GM23338 (cell line): Measurements from ENCODE around the gene ARL2. TPM values are rescaled to one million over a fixed set of nuclear protein-coding genes. Genes with fewer than 3 reads are reported as not detected.

Experiments used
- ATAC-seq: fragments of 200-7000 bp; cut with Tn5 transposase; 3 replicates; pipeline ENCODE4 v1.9.1; 2020
- DNase-seq: peaks from one replicate; pipeline ENCODE4 v3.0.0-alpha.2; 2015; ENCODE audit warnings: low spot score
- H2AFZ ChIP-seq: fragments of 200-600 bp; sonication (generic); 2 replicates; pipeline ENCODE4 v1.8.0; 2016; ENCODE audit warnings: antibody characterized with exemption, mild to moderate bottlenecking, moderate library complexity
- H3F3A ChIP-seq: fragments of 200-600 bp; sonication (generic); replicated peaks from 2 replicates; pipeline ENCODE4 v1.8.0; 2017; ENCODE audit warnings: antibody characterized with exemption, mixed run types, low read depth
- H3K27ac ChIP-seq: fragments of 200-600 bp; sonication (generic); 2 replicates; pipeline ENCODE4 v1.6.1; 2016; ENCODE audit warnings: low read depth
- H3K27me3 ChIP-seq: fragments of 200-600 bp; sonication (generic); 2 replicates; pipeline ENCODE4 v1.8.0; 2016; ENCODE audit warnings: mild to moderate bottlenecking, mixed run types, moderate library complexity; ENCODE audit not compliant: insufficient read depth
- H3K36me3 ChIP-seq: fragments of 200-600 bp; sonication (generic); 2 replicates; pipeline ENCODE4 v1.8.0; 2016; ENCODE audit warnings: mild to moderate bottlenecking; ENCODE audit not compliant: insufficient read depth
- H3K4me1 ChIP-seq: fragments of 200-600 bp; sonication (generic); 2 replicates; pipeline ENCODE4 v1.8.0; 2016; ENCODE audit warnings: mild to moderate bottlenecking, moderate library complexity; ENCODE audit not compliant: insufficient read depth
- H3K4me2 ChIP-seq: fragments of 200-600 bp; sonication (generic); 2 replicates; pipeline ENCODE4 v1.7.1; 2017; ENCODE audit warnings: mixed run types
- H3K4me3 ChIP-seq: fragments of 200-600 bp; sonication (generic); 2 replicates; pipeline ENCODE4 v1.6.1; 2016; ENCODE audit warnings: mixed run types
- H3K79me2 ChIP-seq: fragments of 200-600 bp; sonication (generic); replicated peaks from 2 replicates; pipeline ENCODE4 v1.8.0; 2017; ENCODE audit warnings: mild to moderate bottlenecking; ENCODE audit not compliant: insufficient read depth
- H3K9me2 ChIP-seq: fragments of 200-600 bp; sonication (generic); 2 replicates; pipeline ENCODE4 v1.8.0; 2017; ENCODE audit not compliant: insufficient read depth
- H4K20me1 ChIP-seq: fragments of 200-600 bp; sonication (generic); replicated peaks from 2 replicates; pipeline ENCODE4 v1.8.0; 2017; ENCODE audit warnings: mild to moderate bottlenecking; ENCODE audit not compliant: insufficient read depth
- H3K27ac Mint-ChIP-seq: 2 replicates; pipeline ENCODE4 v1.8.0; 2020; ENCODE audit warnings: inconsistent platforms, mild to moderate bottlenecking, moderate library complexity, mixed read lengths
- H3K27me3 Mint-ChIP-seq: 3 replicates; pipeline ENCODE4 v1.8.0; 2022; ENCODE audit warnings: low read depth, mild to moderate bottlenecking, moderate library complexity, mixed read lengths, inconsistent platforms; ENCODE audit not compliant: insufficient read depth, poor library complexity
- H3K36me3 Mint-ChIP-seq: 3 replicates; pipeline ENCODE4 v1.8.0; 2021; ENCODE audit warnings: low read depth, mild to moderate bottlenecking, inconsistent platforms, moderate library complexity, mixed read lengths
- H3K4me1 Mint-ChIP-seq: 3 replicates; pipeline ENCODE4 v1.8.0; 2020; ENCODE audit warnings: mild to moderate bottlenecking, inconsistent platforms, mixed read lengths
- H3K4me3 Mint-ChIP-seq: 3 replicates; pipeline ENCODE4 v1.8.0; 2021; ENCODE audit warnings: moderate library complexity, mild to moderate bottlenecking, inconsistent platforms, mixed read lengths
- H3K9me3 Mint-ChIP-seq: 3 replicates; pipeline ENCODE4 v1.8.0; 2020; ENCODE audit warnings: moderate library complexity, mild to moderate bottlenecking, inconsistent platforms, mixed read lengths
- CREB1 ChIP-seq: fragments of 250-450 bp; sonication (Bioruptor Pico); IDR thresholded peaks from 2 replicates; pipeline ENCODE4 v1.5.0; 2020; ENCODE audit warnings: low read depth, mild to moderate bottlenecking, moderate library complexity
- CTCF ChIP-seq, 2 experiments: fragments of 200-600 bp in 1 of 2; sonication (generic) in 1 of 2; conservative IDR thresholded peaks; 2 replicates each; pipeline versions ENCODE4 v1.5.1 to v1.6.1; 2016 to 2017; ENCODE audit warnings: antibody characterized with exemption in 2 of 2, low read depth in 2 of 2, mild to moderate bottlenecking in 2 of 2, moderate library complexity in 1 of 2
- ETS1 ChIP-seq: IDR thresholded peaks from 2 replicates; pipeline ENCODE4 v1.6.1; 2016; ENCODE audit warnings: antibody characterized with exemption
- JUNB ChIP-seq: IDR thresholded peaks from one replicate; pipeline ENCODE4 v1.6.1; 2016; ENCODE audit warnings: antibody characterized with exemption; ENCODE audit not compliant: unreplicated experiment
- NANOG ChIP-seq: IDR thresholded peaks from 2 replicates; pipeline ENCODE4 v1.6.1; 2016; ENCODE audit warnings: antibody characterized with exemption, borderline replicate concordance
- POLR2AphosphoS5 ChIP-seq: IDR thresholded peaks from 2 replicates; pipeline ENCODE4 v1.6.1; 2016; ENCODE audit warnings: antibody characterized with exemption, low read depth
- STAT1 ChIP-seq: IDR thresholded peaks from one replicate; pipeline ENCODE4 v1.6.1; 2016; ENCODE audit warnings: antibody characterized with exemption; ENCODE audit not compliant: unreplicated experiment
- ZNF114 ChIP-seq: fragments of 250-450 bp; sonication (Bioruptor Pico); IDR thresholded peaks from 2 replicates; pipeline ENCODE4 v1.5.0; 2020; ENCODE audit warnings: mild to moderate bottlenecking, moderate library complexity
- ZNF331 ChIP-seq: fragments of 250-450 bp; sonication (Bioruptor Pico); IDR thresholded peaks from 2 replicates; pipeline ENCODE4 v1.5.0; 2020; ENCODE audit warnings: low read depth, mild to moderate bottlenecking, moderate library complexity
- polyA plus RNA-seq: library from polyadenylated mRNA; unstranded; fragments of >200 nt; fragmentation: Nextera tagmentation; extraction: Ambion mirVana; gene quantifications from 2 replicates; pipeline ENCODE4 v1.2.1, GENCODE V29; 2016
- total RNA-seq: library from RNA; depleted of rRNA; stranded (reverse); fragments of >200 nt; shearing (Covaris generic); gene quantifications from 2 replicates; pipeline ENCODE4 v1.2.3, GENCODE V29; 2014
- TF ChIP-seq, protein P1 (sequence below): IDR thresholded peaks from one replicate; pipeline ENCODE4 v1.6.1; 2018; ENCODE audit warnings: antibody characterized with exemption; ENCODE audit not compliant: unreplicated experiment

ARL2 gene
- total and polyA plus RNA-seq, 2 experiments from 2014 or later = 193 to 236 TPM

DNA sequence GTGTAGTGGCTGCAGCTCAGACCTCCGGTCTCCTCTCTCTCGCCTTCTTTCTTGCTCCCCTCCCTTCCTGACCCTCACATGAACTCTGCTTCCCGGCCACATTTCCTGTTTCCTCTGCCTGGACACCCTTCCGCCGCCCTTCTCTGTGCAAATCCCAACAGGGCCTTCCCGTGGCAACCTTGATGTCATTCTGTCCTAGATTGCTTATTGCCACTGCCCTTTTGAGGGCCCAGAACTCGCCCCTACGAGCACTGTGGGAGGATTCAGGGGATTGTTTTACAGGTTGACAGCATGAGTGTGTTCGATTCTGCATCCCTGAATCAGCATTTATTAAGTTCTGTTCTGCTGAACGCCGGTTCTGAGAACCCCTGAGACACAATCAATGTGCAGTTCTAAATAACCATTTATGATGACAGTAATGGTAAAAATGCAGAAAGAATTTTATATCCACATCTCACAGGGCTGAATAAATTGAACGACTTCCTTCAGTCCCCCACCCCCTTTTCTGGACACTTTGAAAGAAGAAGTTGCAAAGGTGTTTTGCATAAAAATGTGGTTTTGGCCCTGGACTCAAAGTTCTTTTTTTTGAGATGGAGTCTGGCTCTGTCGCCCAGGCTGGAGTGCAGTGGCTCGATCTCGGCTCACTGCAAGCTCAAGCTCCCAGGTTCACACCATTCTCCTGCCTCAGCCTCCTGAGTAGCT is 23.6 kb upstream of the ARL2 start:
- Mint-ChIP-seq H3K36me3 (no peaks in the 10 kb centered on the region), H3K4me1 (peaks cover 2% of the 10 kb centered on the region; the same call in 1 of the 3 replicates), H3K9me3 (no peaks in the 10 kb centered on the region), H3K4me3 (no peak overlapping the region), H3K27me3 (peaks cover 10% of the 10 kb centered on the region), H3K27ac (no peak overlapping the region)
- Histone ChIP-seq H3F3A (no peaks in the 10 kb centered on the region), H3K4me1 (no peaks in the 10 kb centered on the region), H3K79me2 (no peaks in the 10 kb centered on the region), H3K4me3 (no peak overlapping the region), H3K36me3 (no peaks in the 10 kb centered on the region), H3K9me2 (no peaks in the 10 kb centered on the region), H3K4me2 (no peak overlapping the region), H3K27me3 (no peaks in the 10 kb centered on the region), H3K27ac (no peak overlapping the region), H2AFZ (no peak overlapping the region), H4K20me1 (no peaks in the 10 kb centered on the region)
- ATAC-seq (no peak; the same call in 2 of the 3 replicates), DNase-seq (no peak)
- no peak for TF ChIP-seq ETS1
- no peak for TF ChIP-seq CTCF (conservative IDR thresholded peaks at IDR 0.05; ENCODE audit: low read depth in 2 of 2)
- no peak for TF ChIP-seq JUNB

GRCh38 chr11:64994318-64994717 is 19.6 kb upstream of the ARL2 start:
- no peaks in the 10 kb centered on the region for H3K9me3 Mint-ChIP-seq
- H3K4me3 Mint-ChIP-seq = no peak overlapping the region
- no peaks in the 10 kb centered on the region for H3K27me3 ChIP-seq
- H4K20me1 ChIP-seq = no peaks in the 10 kb centered on the region
- no peak for ATAC-seq
- DNase-seq = no peak
- peaks cover 16% of the 10 kb centered on the region for H3K4me1 Mint-ChIP-seq
- no peaks in the 10 kb centered on the region for H3K9me2 ChIP-seq
- H3K27ac Mint-ChIP-seq = no peak overlapping the region
- H2AFZ ChIP-seq = no peak overlapping the region
- H3K4me3 ChIP-seq = no peak overlapping the region
- no peaks in the 10 kb centered on the region for H3K79me2 ChIP-seq
- H3K4me2 ChIP-seq = no peak overlapping the region
- H3K4me1 ChIP-seq = peaks cover 11% of the 10 kb centered on the region
- no peaks in the 10 kb centered on the region for H3K36me3 ChIP-seq
- H3F3A ChIP-seq = no peaks in the 10 kb centered on the region
- H3K27ac ChIP-seq = no peak overlapping the region
- no peaks in the 10 kb centered on the region for H3K36me3 Mint-ChIP-seq
- H3K27me3 Mint-ChIP-seq = peaks cover 12% of the 10 kb centered on the region
- no peak for TF ChIP-seq ZNF114 (CRISPR knock-in tag)
- no peak for TF ChIP-seq POLR2AphosphoS5
- TF ChIP-seq CTCF (conservative IDR thresholded peaks at IDR 0.05; ENCODE audit: low read depth in 2 of 2) = no peak
- TF ChIP-seq, protein P1, sequence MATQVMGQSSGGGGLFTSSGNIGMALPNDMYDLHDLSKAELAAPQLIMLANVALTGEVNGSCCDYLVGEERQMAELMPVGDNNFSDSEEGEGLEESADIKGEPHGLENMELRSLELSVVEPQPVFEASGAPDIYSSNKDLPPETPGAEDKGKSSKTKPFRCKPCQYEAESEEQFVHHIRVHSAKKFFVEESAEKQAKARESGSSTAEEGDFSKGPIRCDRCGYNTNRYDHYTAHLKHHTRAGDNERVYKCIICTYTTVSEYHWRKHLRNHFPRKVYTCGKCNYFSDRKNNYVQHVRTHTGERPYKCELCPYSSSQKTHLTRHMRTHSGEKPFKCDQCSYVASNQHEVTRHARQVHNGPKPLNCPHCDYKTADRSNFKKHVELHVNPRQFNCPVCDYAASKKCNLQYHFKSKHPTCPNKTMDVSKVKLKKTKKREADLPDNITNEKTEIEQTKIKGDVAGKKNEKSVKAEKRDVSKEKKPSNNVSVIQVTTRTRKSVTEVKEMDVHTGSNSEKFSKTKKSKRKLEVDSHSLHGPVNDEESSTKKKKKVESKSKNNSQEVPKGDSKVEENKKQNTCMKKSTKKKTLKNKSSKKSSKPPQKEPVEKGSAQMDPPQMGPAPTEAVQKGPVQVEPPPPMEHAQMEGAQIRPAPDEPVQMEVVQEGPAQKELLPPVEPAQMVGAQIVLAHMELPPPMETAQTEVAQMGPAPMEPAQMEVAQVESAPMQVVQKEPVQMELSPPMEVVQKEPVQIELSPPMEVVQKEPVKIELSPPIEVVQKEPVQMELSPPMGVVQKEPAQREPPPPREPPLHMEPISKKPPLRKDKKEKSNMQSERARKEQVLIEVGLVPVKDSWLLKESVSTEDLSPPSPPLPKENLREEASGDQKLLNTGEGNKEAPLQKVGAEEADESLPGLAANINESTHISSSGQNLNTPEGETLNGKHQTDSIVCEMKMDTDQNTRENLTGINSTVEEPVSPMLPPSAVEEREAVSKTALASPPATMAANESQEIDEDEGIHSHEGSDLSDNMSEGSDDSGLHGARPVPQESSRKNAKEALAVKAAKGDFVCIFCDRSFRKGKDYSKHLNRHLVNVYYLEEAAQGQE = no peak
- no peak for TF ChIP-seq NANOG
- no peak for TF ChIP-seq ETS1
- TF ChIP-seq STAT1 = no peak
- TF ChIP-seq CREB1 = no peak
- no peak for TF ChIP-seq ZNF331
